H9 (cell line): ENCODE measurements around the gene JAG1. TPM values are rescaled to one million over a fixed set of nuclear protein-coding genes. Genes with fewer than 3 reads are reported as not detected.

ENCODE experiments used
- DNase-seq: peaks from one replicate; pipeline ENCODE4 v3.0.0-alpha.2; 2017
- H2AFZ ChIP-seq: one replicate; pipeline ENCODE4 v1.6.1; 2013; ENCODE audit warnings: mild to moderate bottlenecking, low read length, control low read depth, moderate library complexity
- H2AK5ac ChIP-seq: 2 replicates; pipeline ENCODE4 v1.6.1; 2013; ENCODE audit warnings: low read length, control low read depth, mixed read lengths; ENCODE audit not compliant: insufficient read length
- H2BK120ac ChIP-seq: one replicate; pipeline ENCODE4 v1.6.1; 2013; ENCODE audit warnings: low read depth, mild to moderate bottlenecking, low read length, control low read depth, inconsistent platforms; ENCODE audit not compliant: poor library complexity, severe bottlenecking
- H2BK12ac ChIP-seq: 2 replicates; pipeline ENCODE4 v1.6.1; 2013; ENCODE audit warnings: low read length, control low read depth, mixed read lengths, low read depth; ENCODE audit not compliant: insufficient read length
- H2BK15ac ChIP-seq: 2 replicates; pipeline ENCODE4 v1.6.1; 2013; ENCODE audit warnings: low read depth, low read length, control low read depth
- H2BK20ac ChIP-seq: one replicate; pipeline ENCODE4 v1.6.1; 2013; ENCODE audit warnings: low read depth, mild to moderate bottlenecking, low read length, control low read depth, inconsistent platforms; ENCODE audit not compliant: poor library complexity, severe bottlenecking
- H2BK5ac ChIP-seq: 2 replicates; pipeline ENCODE4 v1.6.1; 2013; ENCODE audit warnings: low read length, control low read depth, mixed read lengths; ENCODE audit not compliant: insufficient read length
- H3K14ac ChIP-seq: 2 replicates; pipeline ENCODE4 v1.6.1; 2013; ENCODE audit warnings: low read length, control low read depth; ENCODE audit not compliant: insufficient read depth
- H3K18ac ChIP-seq: 2 replicates; pipeline ENCODE4 v1.6.1; 2013; ENCODE audit warnings: low read depth, mild to moderate bottlenecking, mixed read lengths, low read length, control low read depth; ENCODE audit not compliant: insufficient read length
- H3K23ac ChIP-seq: 2 replicates; pipeline ENCODE4 v1.6.1; 2013; ENCODE audit warnings: low read length, control low read depth, mixed read lengths, low read depth; ENCODE audit not compliant: insufficient read length
- H3K23me2 ChIP-seq: 2 replicates; pipeline ENCODE4 v1.6.1; 2013; ENCODE audit warnings: low read depth, mild to moderate bottlenecking, mixed read lengths, low read length, control low read depth; ENCODE audit not compliant: insufficient read length, poor library complexity, severe bottlenecking
- H3K27ac ChIP-seq: 2 replicates; pipeline ENCODE4 v1.5.1; 2013; ENCODE audit warnings: low read length, control low read depth, mixed read lengths, low read depth; ENCODE audit not compliant: insufficient read length
- H3K27me3 ChIP-seq: 2 replicates; pipeline ENCODE4 v1.6.1; 2013; ENCODE audit warnings: low read length, control low read depth, inconsistent platforms; ENCODE audit not compliant: insufficient read depth
- H3K4ac ChIP-seq: 2 replicates; pipeline ENCODE4 v1.6.1; 2013; ENCODE audit warnings: low read depth, mild to moderate bottlenecking, control low read depth, inconsistent platforms, low read length, moderate library complexity
- H3K4me1 ChIP-seq: 2 replicates; pipeline ENCODE4 v1.6.1; 2013; ENCODE audit warnings: low read length, control low read depth, inconsistent platforms; ENCODE audit not compliant: insufficient read depth
- H3K4me2 ChIP-seq: 2 replicates; pipeline ENCODE4 v1.6.1; 2013; ENCODE audit warnings: low read length, control low read depth, mixed read lengths; ENCODE audit not compliant: insufficient read length, insufficient read depth
- H3K56ac ChIP-seq: 2 replicates; pipeline ENCODE4 v1.6.1; 2013; ENCODE audit warnings: low read depth, mild to moderate bottlenecking, mixed read lengths, low read length, control low read depth; ENCODE audit not compliant: insufficient read length
- H3K79me1 ChIP-seq: 2 replicates; pipeline ENCODE4 v1.6.1; 2013; ENCODE audit warnings: low read depth, mild to moderate bottlenecking, moderate library complexity, low read length, control low read depth, inconsistent platforms; ENCODE audit not compliant: insufficient read depth, poor library complexity, severe bottlenecking
- H3K79me2 ChIP-seq: 2 replicates; pipeline ENCODE4 v1.6.1; 2013; ENCODE audit warnings: low read length, control low read depth, inconsistent platforms; ENCODE audit not compliant: insufficient read depth
- H3K9ac ChIP-seq: 2 replicates; pipeline ENCODE4 v1.6.1; 2013; ENCODE audit warnings: low read length, control low read depth, mixed read lengths; ENCODE audit not compliant: insufficient read length; ENCODE audit errors: extremely low read depth
- H3K9me3 ChIP-seq: one replicate; pipeline ENCODE4 v1.6.1; 2013; ENCODE audit warnings: low read depth, low read length, inconsistent platforms; ENCODE audit not compliant: control insufficient read depth
- H3T11ph ChIP-seq: one replicate; pipeline ENCODE4 v1.6.1; 2013; ENCODE audit warnings: mild to moderate bottlenecking, low read length, control low read depth, inconsistent platforms
- H4K20me1 ChIP-seq: one replicate; pipeline ENCODE4 v1.6.1; 2013; ENCODE audit not compliant: control insufficient read depth, insufficient read length, insufficient read depth
- H4K5ac ChIP-seq: 2 replicates; pipeline ENCODE4 v1.6.1; 2013; ENCODE audit warnings: low read depth, mild to moderate bottlenecking, mixed read lengths, low read length, control low read depth; ENCODE audit not compliant: insufficient read length
- H4K8ac ChIP-seq: replicated peaks from 2 replicates; pipeline ENCODE4 v1.6.1; 2013; ENCODE audit warnings: low read length, control low read depth, mixed read lengths, low read depth; ENCODE audit not compliant: insufficient read length
- H4K91ac ChIP-seq: 2 replicates; pipeline ENCODE4 v1.6.1; 2013; ENCODE audit warnings: low read depth, mild to moderate bottlenecking, moderate library complexity, mixed read lengths, low read length, control low read depth; ENCODE audit not compliant: insufficient read length
- H3K27ac Mint-ChIP-seq, 3 experiments: 2 replicates in 2 of 3; 3 replicates in 1 of 3; pipeline ENCODE4 v1.8.0; 2020 to 2021; ENCODE audit warnings: mixed read lengths in 3 of 3, mild to moderate bottlenecking in 1 of 3, moderate library complexity in 1 of 3
- H3K27me3 Mint-ChIP-seq: 2 replicates; pipeline ENCODE4 v1.8.0; 2021; ENCODE audit warnings: low read depth, mild to moderate bottlenecking, moderate library complexity, mixed read lengths
- H3K36me3 Mint-ChIP-seq, 3 experiments: 2 replicates in 2 of 3; 3 replicates in 1 of 3; pipeline ENCODE4 v1.8.0; 2020 to 2021; ENCODE audit warnings: low read depth in 3 of 3, mixed read lengths in 3 of 3; ENCODE audit not compliant: insufficient read depth in 1 of 3
- H3K4me1 Mint-ChIP-seq, 2 experiments: 2 replicates each; pipeline ENCODE4 v1.8.0; 2020; ENCODE audit warnings: mixed read lengths in 2 of 2
- H3K4me3 Mint-ChIP-seq, 2 experiments: 2 replicates in 1 of 2; 3 replicates in 1 of 2; pipeline ENCODE4 v1.8.0; 2020 to 2021; ENCODE audit warnings: mild to moderate bottlenecking in 2 of 2, mixed read lengths in 2 of 2, moderate library complexity in 1 of 2
- H3K9me3 Mint-ChIP-seq, 2 experiments: 2 replicates in 1 of 2; 3 replicates in 1 of 2; pipeline ENCODE4 v1.8.0; 2020; ENCODE audit warnings: mild to moderate bottlenecking in 2 of 2, mixed read lengths in 2 of 2, moderate library complexity in 1 of 2
- CTCF ChIP-seq: fragments of 200-600 bp; sonication (generic); conservative IDR thresholded peaks from 3 replicates; pipeline ENCODE4 v1.8.0; 2021; ENCODE audit warnings: antibody characterized with exemption, mild to moderate bottlenecking
- WGBS: extraction: QIAGEN DNeasy Blood & Tissue Kit; methylation state at CpG from one replicate; pipeline ENCODE4 v1.1.7; 2013; ENCODE audit warnings: missing lambda C conversion rate, low lambda C conversion rate, mixed read lengths; ENCODE audit not compliant: insufficient read length; ENCODE audit errors: extremely low coverage; 5-methylcytosine and 5-hydroxymethylcytosine counted together
- total RNA-seq: library from RNA; stranded (reverse); gene quantifications from 2 replicates; pipeline ENCODE4 v1.2.1, GENCODE V29; 2021

JAG1 gene
- total RNA-seq, 1 experiment from 2014 or later, result 58.1 TPM

DNA sequence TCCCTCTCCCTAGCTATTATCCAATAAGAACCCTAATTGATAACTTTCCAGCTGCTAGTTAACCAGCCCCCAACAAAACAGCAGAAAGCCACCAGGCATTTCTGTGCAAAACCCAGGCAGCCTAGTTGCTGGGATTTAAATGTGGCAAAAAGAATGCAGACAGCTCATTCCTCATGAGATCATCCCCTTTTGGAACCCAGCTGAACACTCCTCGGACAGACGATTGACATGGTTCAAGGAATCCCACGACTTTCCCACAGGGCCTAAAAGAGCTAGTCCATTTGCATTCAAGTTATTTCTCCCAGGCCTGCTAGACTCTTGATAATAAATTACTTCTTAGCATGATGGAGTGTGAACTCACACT is 24.0 kb downstream of the JAG1 start:
- H3K14ac ChIP-seq, result no peak overlapping the region
- no peak overlapping the region for H2BK20ac ChIP-seq
- WGBS, result no CpG with 5 or more reads among the region's 3 CpGs
- no peak for DNase-seq
- H3K18ac ChIP-seq, result no peak overlapping the region
- no peaks in the 10 kb centered on the region for H3K79me2 ChIP-seq
- no peak for TF ChIP-seq CTCF
- peaks cover 44 to 93% (median 75%) of the 10 kb centered on the region in 3 experiments for H3K36me3 Mint-ChIP-seq
- peaks cover 4% of the 10 kb centered on the region for H3K79me1 ChIP-seq
- H2AK5ac ChIP-seq, result no peak overlapping the region
- H2BK15ac ChIP-seq, result no peak overlapping the region
- H3K9ac ChIP-seq, result no peak overlapping the region
- peak overlapping the region; percentile 10 to 98 (median 88) for H3K27ac Mint-ChIP-seq
- no peaks in the 10 kb centered on the region; the same call in 1 of the 2 replicates for H3K27me3 Mint-ChIP-seq
- no peak overlapping the region for H3T11ph ChIP-seq
- no peaks in the 10 kb centered on the region for H3K9me3 Mint-ChIP-seq
- H3K4me1 Mint-ChIP-seq, result peaks cover 66 to 74% of the 10 kb centered on the region in 2 experiments
- H2BK120ac ChIP-seq, result no peak overlapping the region
- no peak overlapping the region for H2BK12ac ChIP-seq
- no peaks in the 10 kb centered on the region for H3K23me2 ChIP-seq
- no peaks in the 10 kb centered on the region for H3K9me3 ChIP-seq
- no peak overlapping the region for H4K91ac ChIP-seq
- H3K4ac ChIP-seq, result no peak overlapping the region
- no peaks in the 10 kb centered on the region for H4K20me1 ChIP-seq
- no peak overlapping the region for H4K8ac ChIP-seq
- H3K27ac ChIP-seq, result no peak overlapping the region
- H3K56ac ChIP-seq, result no peak overlapping the region
- H3K23ac ChIP-seq, result no peak overlapping the region
- no peaks in the 10 kb centered on the region for H3K27me3 ChIP-seq
- peaks cover 18% of the 10 kb centered on the region; the same call in 1 of the 2 replicates for H3K4me1 ChIP-seq
- no peak overlapping the region for H2BK5ac ChIP-seq
- peak overlapping the region in 1 of 2 experiments; percentile 61; a peak in 2 of 5 replicates for H3K4me3 Mint-ChIP-seq
- H3K4me2 ChIP-seq, result no peak overlapping the region
- H2AFZ ChIP-seq, result no peak overlapping the region
- H4K5ac ChIP-seq, result no peak overlapping the region
